ENCODE measurements around the gene ATF5. TPM values are rescaled to one million over a fixed set of nuclear protein-coding genes. Genes with fewer than 3 reads are reported as not detected.

Gene ATF5
- total and polyA plus RNA-seq, 2 of the 8 experiments (the other 6 are each of a cell fraction or from before 2014, with no cell fraction given) = 6.2 to 13.1 TPM

DNA sequence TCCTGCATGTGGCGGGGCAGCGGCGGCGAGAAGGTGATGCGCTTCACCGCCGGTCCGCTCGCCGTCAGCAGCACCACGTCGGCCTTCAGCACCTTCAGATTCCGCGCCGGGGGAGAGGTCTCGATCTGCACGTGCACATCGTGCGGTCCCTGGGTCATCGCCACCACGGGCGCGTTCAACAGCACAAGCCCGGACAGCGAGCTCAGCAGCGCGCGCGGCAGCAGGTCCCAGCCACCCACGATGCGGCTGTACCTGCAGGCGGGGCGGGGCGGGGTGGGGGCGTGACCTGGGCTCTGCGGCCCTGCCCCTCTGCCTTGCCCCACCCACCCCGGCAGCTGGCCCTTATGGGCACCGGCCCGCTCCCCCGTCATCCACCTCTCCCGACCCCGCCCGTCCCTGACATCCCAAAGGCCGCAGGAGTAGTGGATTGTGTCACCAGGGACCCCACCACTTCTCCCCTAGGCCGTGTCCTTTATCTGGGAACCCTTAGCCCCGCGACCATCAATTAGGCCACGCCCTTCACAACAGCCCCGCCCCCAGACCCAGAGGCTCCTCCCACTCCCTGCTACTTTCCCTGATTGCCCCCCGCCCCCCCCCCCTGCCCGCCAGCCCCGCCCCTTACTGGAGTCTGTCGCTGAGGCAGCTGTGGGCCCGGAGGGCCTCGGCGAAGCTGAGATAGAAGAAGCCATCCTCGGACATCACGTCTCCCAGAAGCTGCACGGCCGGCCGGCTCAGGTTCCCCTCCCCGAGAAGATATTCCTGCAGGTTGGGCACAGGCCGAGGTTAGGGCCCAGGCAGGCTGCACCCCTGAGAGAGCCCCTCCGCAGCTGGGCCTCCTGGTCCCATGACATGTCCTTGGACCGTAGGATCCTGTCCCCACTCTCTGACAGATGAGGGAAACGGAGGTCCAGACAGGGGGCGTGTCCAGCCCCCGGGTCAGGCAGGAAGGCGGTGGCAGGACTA, 38.4 kb upstream of the ATF5 start (continued):
- TF ChIP-seq, protein P1, sequence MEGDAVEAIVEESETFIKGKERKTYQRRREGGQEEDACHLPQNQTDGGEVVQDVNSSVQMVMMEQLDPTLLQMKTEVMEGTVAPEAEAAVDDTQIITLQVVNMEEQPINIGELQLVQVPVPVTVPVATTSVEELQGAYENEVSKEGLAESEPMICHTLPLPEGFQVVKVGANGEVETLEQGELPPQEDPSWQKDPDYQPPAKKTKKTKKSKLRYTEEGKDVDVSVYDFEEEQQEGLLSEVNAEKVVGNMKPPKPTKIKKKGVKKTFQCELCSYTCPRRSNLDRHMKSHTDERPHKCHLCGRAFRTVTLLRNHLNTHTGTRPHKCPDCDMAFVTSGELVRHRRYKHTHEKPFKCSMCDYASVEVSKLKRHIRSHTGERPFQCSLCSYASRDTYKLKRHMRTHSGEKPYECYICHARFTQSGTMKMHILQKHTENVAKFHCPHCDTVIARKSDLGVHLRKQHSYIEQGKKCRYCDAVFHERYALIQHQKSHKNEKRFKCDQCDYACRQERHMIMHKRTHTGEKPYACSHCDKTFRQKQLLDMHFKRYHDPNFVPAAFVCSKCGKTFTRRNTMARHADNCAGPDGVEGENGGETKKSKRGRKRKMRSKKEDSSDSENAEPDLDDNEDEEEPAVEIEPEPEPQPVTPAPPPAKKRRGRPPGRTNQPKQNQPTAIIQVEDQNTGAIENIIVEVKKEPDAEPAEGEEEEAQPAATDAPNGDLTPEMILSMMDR (IDR thresholded peaks at IDR 0.05; ENCODE audit: control extremely low read depth in 1 of 3, insufficient read depth in 1 of 3, low read depth in 1 of 3, low read length in 3 of 3) = peak in 1 of 3 experiments; percentile 3; a peak in 1 of 4 replicates
- TF ChIP-seq POLR2A (IDR thresholded peaks at IDR 0.05; ENCODE audit: control extremely low read depth in 1 of 2, low read depth in 2 of 2, low read length in 2 of 2) (peak in 1 of 2 experiments; percentile 31; a peak in 1 of 3 replicates), KDM4A (IDR thresholded peaks at IDR 0.05; ENCODE audit: low read depth, low read length, severe bottlenecking) (peak; percentile 68), EZH2 (IDR thresholded peaks at IDR 0.05; ENCODE audit: low read depth, low read length, severe bottlenecking) (no peak), SP1 (IDR thresholded peaks at IDR 0.05; ENCODE audit: low read depth, low read length) (0 out of 2 replicates have a peak, but pooled peaks have one; percentile 16), PHF8 (conservative IDR thresholded peaks at IDR 0.05; ENCODE audit: low read depth, low read length) (peak; percentile 25; the same call in 1 of the 2 replicates), SUZ12 (IDR thresholded peaks at IDR 0.05; ENCODE audit: low read length) (no peak)

Data from H1 (cell line).